Thyroid gland (tissue), 4 donors: Measurements from ENCODE around the gene ACSS1. TPM values are rescaled to one million over a fixed set of nuclear protein-coding genes. Genes with fewer than 3 reads are reported as not detected.

Source experiments
- DNase-seq, 2 donors: peaks; one replicate each; pipeline ENCODE4 v3.0.0-alpha.2; 2019
- H3K27ac ChIP-seq, 3 donors: fragments of 200-600 bp; sonication (generic); 1 replicate in 2 of 3; 2 replicates in 1 of 3; pipeline ENCODE4 v1.5.1; 2016 to 2019; ENCODE audit warnings: mild to moderate bottlenecking in 1 of 3, moderate library complexity in 1 of 3
- H3K27me3 ChIP-seq: fragments of 200-600 bp; sonication (generic); one replicate; pipeline ENCODE4 v1.5.1; 2019
- H3K36me3 ChIP-seq, 2 donors: fragments of 200-600 bp; sonication (generic); one replicate each; pipeline ENCODE4 v1.5.1; 2016 to 2019
- H3K4me1 ChIP-seq, 2 donors: fragments of 200-600 bp; sonication (generic); one replicate each; pipeline ENCODE4 v1.5.1; 2017 to 2019
- H3K4me3 ChIP-seq, 3 donors: fragments of 200-600 bp; sonication (generic); replicated peaks in 1 of 3; 1 replicate in 2 of 3; 2 replicates in 1 of 3; pipeline ENCODE4 v1.5.1; 2016; ENCODE audit warnings: mild to moderate bottlenecking in 1 of 3
- H3K9me3 ChIP-seq: fragments of 200-600 bp; sonication (generic); one replicate; pipeline ENCODE4 v1.5.1; 2017
- CTCF ChIP-seq, 6 experiments: fragments of 200-600 bp in 3 of 6; fragments of 450-650 bp in 3 of 6; sonication (generic) in 3 of 6; IDR thresholded peaks; one replicate each; pipeline ENCODE4 v1.5.1; 2016 to 2019; ENCODE audit warnings: antibody characterized with exemption in 6 of 6, mild to moderate bottlenecking in 2 of 6, inconsistent platforms in 1 of 6, moderate library complexity in 1 of 6
- POLR2A ChIP-seq, 2 donors: fragments of 450-650 bp; IDR thresholded peaks; one replicate each; pipeline ENCODE4 v1.6.1; 2017; ENCODE audit warnings: antibody characterized with exemption in 2 of 2, mild to moderate bottlenecking in 2 of 2, moderate library complexity in 1 of 2
- WGBS, 2 donors: methylation state at CpG; one replicate each; pipeline ENCODE4 v1.1.5; 2017; 5-methylcytosine and 5-hydroxymethylcytosine counted together
- intact Hi-C: fragments of 100-400 bp; cut with DNase I; formaldehyde crosslinking; loops from one replicate; pipeline ENCODE4 v1.15.1; 2023
- total RNA-seq, 4 donors: library from RNA; depleted of rRNA; stranded (reverse); fragments of >200 nt; gene quantifications; one replicate each; pipeline ENCODE4 v1.2.3, GENCODE V29; 2016

ACSS1 gene
- total RNA-seq, 4 donors from 2014 or later, result 45.8 to 57.4 (median 52.1) TPM

GRCh38 chr20:25036331-25036936 is 21.5 kb downstream of the ACSS1 start:
- H3K4me1 ChIP-seq, result peaks cover 76 to 95% of the 10 kb centered on the region in 2 donors
- intact Hi-C loops, result no loop called here
- WGBS, 2 donors, result 37% methylated on average over 7 of the region's 7 CpGs

GRCh38 chr20:25035921-25036320 is 22.0 kb downstream of the ACSS1 start:
- TF ChIP-seq CTCF (IDR thresholded peaks at IDR 0.05) (no peak), POLR2A (IDR thresholded peaks at IDR 0.05) (no peak)
- H3K4me3 ChIP-seq, result no peak overlapping the region
- no peaks in the 10 kb centered on the region for H3K9me3 ChIP-seq
- H3K36me3 ChIP-seq, result no peaks in the 10 kb centered on the region
- DNase-seq, result no peak
- WGBS, 2 donors, result 50 to 56% methylated on average over 4 of the region's 4 CpGs
- peak overlapping the region; percentile 93 to 97 (median 94) for H3K27ac ChIP-seq
- H3K4me1 ChIP-seq, result peaks cover 71 to 90% of the 10 kb centered on the region in 2 donors
- H3K27me3 ChIP-seq, result no peaks in the 10 kb centered on the region
- intact Hi-C loops, result no loop called here

More at GRCh38 chr20:25036331-25036936, 21.5 kb downstream of the ACSS1 start:
- peak overlapping the region; percentile 93 to 97 (median 94) for H3K27ac ChIP-seq
- DNase-seq, result no peak
- no peak overlapping the region for H3K4me3 ChIP-seq
- H3K27me3 ChIP-seq, result no peaks in the 10 kb centered on the region
- no peak for TF ChIP-seq POLR2A (IDR thresholded peaks at IDR 0.05)
- H3K9me3 ChIP-seq, result no peaks in the 10 kb centered on the region
- H3K36me3 ChIP-seq, result no peaks in the 10 kb centered on the region

- H3K36me3 ChIP-seq, result no peaks in the 10 kb centered on the region
- peaks cover 51 to 69% of the 10 kb centered on the region in 2 donors for H3K4me1 ChIP-seq
- no peak overlapping the region for H3K4me3 ChIP-seq
- WGBS, 2 donors, result 27 to 29% methylated on average over 3 of the region's 3 CpGs
- H3K27ac ChIP-seq, result peak overlapping the region; percentile 79 to 89 (median 87)
- no peaks in the 10 kb centered on the region for H3K27me3 ChIP-seq
- peak; percentile 70 to 74 for DNase-seq
- TF ChIP-seq POLR2A (IDR thresholded peaks at IDR 0.05), result no peak
- no peak for TF ChIP-seq CTCF (IDR thresholded peaks at IDR 0.05)
- intact Hi-C loops, result no loop called here
- H3K9me3 ChIP-seq, result no peaks in the 10 kb centered on the region
These were observed 24.0 kb downstream of the ACSS1 start for GRCh38 chr20:25033924-25034300.

- WGBS, 2 donors, result 39 to 49% methylated on average over 6 of the region's 6 CpGs
- intact Hi-C loops, result no loop called here
- TF ChIP-seq POLR2A (IDR thresholded peaks at IDR 0.05) (no peak), CTCF (IDR thresholded peaks at IDR 0.05) (no peak)
- Histone ChIP-seq H3K9me3 (no peaks in the 10 kb centered on the region), H3K4me1 (peaks cover 46 to 64% of the 10 kb centered on the region in 2 donors), H3K27ac (peak overlapping the region; percentile 79 to 89 (median 87)), H3K36me3 (no peaks in the 10 kb centered on the region), H3K27me3 (no peaks in the 10 kb centered on the region), H3K4me3 (no peak overlapping the region)
- DNase-seq, result no peak
These were observed 24.5 kb downstream of the ACSS1 start for GRCh38 chr20:25033265-25033923.

- Histone ChIP-seq H3K36me3 (no peaks in the 10 kb centered on the region), H3K27me3 (no peaks in the 10 kb centered on the region), H3K27ac (peak overlapping the region; percentile 79 to 89 (median 87)), H3K9me3 (no peaks in the 10 kb centered on the region), H3K4me3 (no peak overlapping the region), H3K4me1 (peaks cover 39 to 57% of the 10 kb centered on the region in 2 donors)
- no peak for DNase-seq
- 52 to 61% methylated on average over 27 to 29 of the region's 29 CpGs for WGBS, 2 donors
- TF ChIP-seq POLR2A (IDR thresholded peaks at IDR 0.05) (no peak), CTCF (IDR thresholded peaks at IDR 0.05) (no peak)
- intact Hi-C loops, result no loop called here
These were observed 25.3 kb downstream of the ACSS1 start for GRCh38 chr20:25032478-25033264.
